ENCODE measurements around the gene LCN12.

LCN12 gene

DNA sequence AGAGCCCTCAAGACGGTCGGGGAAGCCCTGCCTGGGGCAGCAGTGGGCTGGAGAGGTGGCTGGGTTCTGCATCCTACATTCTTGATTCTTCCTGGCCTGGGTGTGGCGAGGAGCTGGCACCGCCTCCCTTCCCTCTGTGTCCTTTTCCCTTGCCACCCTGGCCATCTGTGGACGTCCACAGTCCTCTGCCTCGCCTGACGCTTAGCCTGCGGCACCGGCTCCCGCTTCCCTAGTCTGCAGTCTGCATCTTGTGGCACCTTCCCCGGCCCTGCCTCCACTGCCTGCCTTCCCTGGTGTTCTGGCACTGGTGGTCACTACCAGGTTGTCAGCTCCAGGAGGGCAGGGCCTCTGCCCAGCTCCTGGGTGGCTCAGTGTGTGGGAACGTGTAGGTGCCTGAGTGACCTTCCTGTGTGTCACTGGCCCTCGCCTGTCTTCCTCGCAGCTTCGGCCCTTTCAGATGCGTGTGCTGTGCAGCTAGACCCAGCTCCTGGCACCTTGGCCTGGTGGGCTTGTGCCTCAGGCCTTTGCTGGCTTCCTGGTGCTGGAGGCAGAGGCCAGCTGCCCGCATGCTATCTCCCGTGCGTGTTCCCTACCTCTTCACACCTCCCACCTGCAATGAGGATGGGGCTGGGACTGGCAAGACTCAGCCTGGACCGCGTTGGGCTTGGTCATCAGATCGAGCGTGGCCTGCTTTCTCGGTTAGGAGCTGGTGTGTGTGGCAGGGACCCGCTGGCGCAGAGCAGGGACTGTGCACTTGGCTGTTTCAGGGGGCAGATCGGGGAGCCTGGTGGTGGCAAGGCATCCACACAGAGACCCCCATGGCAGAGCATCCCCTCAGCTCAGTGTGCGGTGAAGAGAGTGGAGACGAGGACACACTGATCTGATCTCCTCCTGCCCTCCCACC is 44.8 kb upstream of the LCN12 start:
- Histone ChIP-seq H3K4me3 (replicated peaks; ENCODE audit: insufficient read depth, low read length) (no peak overlapping the region), H3K27ac (replicated peaks) (no peak overlapping the region), H3K27me3 (ENCODE audit: insufficient read depth, poor library complexity, severe bottlenecking) (no peaks in the 10 kb centered on the region)
- no peak for DNase-seq (ENCODE audit: low read depth in 1 of 2, low spot score in 1 of 2)
- TF ChIP-seq, protein P1, sequence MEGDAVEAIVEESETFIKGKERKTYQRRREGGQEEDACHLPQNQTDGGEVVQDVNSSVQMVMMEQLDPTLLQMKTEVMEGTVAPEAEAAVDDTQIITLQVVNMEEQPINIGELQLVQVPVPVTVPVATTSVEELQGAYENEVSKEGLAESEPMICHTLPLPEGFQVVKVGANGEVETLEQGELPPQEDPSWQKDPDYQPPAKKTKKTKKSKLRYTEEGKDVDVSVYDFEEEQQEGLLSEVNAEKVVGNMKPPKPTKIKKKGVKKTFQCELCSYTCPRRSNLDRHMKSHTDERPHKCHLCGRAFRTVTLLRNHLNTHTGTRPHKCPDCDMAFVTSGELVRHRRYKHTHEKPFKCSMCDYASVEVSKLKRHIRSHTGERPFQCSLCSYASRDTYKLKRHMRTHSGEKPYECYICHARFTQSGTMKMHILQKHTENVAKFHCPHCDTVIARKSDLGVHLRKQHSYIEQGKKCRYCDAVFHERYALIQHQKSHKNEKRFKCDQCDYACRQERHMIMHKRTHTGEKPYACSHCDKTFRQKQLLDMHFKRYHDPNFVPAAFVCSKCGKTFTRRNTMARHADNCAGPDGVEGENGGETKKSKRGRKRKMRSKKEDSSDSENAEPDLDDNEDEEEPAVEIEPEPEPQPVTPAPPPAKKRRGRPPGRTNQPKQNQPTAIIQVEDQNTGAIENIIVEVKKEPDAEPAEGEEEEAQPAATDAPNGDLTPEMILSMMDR (IDR thresholded peaks at IDR 0.05; ENCODE audit: insufficient read depth, low read length) = no peak
- TF ChIP-seq GABPA (IDR thresholded peaks at IDR 0.05; ENCODE audit: low read depth) (no peak), SPI1 (IDR thresholded peaks at IDR 0.05; ENCODE audit: borderline replicate concordance, low read depth) (no peak), POLR2AphosphoS5 (IDR thresholded peaks at IDR 0.05; ENCODE audit: low read depth) (no peak)
- TF ChIP-seq, protein P2, sequence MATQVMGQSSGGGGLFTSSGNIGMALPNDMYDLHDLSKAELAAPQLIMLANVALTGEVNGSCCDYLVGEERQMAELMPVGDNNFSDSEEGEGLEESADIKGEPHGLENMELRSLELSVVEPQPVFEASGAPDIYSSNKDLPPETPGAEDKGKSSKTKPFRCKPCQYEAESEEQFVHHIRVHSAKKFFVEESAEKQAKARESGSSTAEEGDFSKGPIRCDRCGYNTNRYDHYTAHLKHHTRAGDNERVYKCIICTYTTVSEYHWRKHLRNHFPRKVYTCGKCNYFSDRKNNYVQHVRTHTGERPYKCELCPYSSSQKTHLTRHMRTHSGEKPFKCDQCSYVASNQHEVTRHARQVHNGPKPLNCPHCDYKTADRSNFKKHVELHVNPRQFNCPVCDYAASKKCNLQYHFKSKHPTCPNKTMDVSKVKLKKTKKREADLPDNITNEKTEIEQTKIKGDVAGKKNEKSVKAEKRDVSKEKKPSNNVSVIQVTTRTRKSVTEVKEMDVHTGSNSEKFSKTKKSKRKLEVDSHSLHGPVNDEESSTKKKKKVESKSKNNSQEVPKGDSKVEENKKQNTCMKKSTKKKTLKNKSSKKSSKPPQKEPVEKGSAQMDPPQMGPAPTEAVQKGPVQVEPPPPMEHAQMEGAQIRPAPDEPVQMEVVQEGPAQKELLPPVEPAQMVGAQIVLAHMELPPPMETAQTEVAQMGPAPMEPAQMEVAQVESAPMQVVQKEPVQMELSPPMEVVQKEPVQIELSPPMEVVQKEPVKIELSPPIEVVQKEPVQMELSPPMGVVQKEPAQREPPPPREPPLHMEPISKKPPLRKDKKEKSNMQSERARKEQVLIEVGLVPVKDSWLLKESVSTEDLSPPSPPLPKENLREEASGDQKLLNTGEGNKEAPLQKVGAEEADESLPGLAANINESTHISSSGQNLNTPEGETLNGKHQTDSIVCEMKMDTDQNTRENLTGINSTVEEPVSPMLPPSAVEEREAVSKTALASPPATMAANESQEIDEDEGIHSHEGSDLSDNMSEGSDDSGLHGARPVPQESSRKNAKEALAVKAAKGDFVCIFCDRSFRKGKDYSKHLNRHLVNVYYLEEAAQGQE (IDR thresholded peaks at IDR 0.05; ENCODE audit: insufficient replicate concordance, low read depth) = no peak

DNA sequence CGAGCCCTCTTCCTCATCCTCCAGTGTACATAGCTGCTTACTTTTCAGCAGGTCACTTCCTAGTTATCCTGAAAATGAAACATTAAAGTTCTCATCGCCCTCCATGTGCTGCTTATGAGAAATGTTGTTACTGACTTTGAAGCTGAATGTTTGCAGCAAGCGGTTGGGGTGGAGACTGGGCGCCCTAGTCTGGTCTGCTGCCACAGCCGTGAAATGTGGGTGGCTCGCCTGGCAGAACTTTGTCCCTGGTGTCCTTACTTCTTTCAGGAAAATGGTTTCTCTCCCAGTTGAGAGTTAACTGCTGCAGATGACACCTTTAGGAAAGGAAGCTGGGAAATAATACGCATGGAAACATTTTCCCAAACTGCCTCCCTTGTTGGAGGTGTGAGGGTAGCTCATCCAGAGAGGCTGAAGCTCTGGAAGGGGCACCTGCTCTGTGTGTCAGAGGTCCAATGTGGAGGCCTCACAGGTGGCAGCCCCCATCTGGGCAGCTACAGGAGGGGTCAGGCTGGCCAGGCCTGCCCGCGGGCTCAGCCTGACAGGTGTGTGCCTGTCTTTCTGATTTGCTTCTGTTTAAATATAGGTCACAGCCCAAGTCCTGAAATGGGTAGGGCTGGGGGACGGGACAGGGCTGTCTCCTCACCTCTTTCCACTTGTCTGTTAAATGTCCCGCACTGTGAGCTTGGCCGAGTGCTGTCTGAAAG is 41.7 kb upstream of the LCN12 start:
- H3K27ac ChIP-seq (replicated peaks) = no peak overlapping the region
- no peak for DNase-seq (ENCODE audit: low read depth in 1 of 2, low spot score in 1 of 2)
- H3K4me3 ChIP-seq (replicated peaks; ENCODE audit: insufficient read depth, low read length) = no peak overlapping the region
- no peaks in the 10 kb centered on the region for H3K27me3 ChIP-seq (ENCODE audit: insufficient read depth, poor library complexity, severe bottlenecking)
- TF ChIP-seq, protein P2 (IDR thresholded peaks at IDR 0.05; ENCODE audit: insufficient replicate concordance, low read depth) = no peak
- TF ChIP-seq, protein P1 (IDR thresholded peaks at IDR 0.05; ENCODE audit: insufficient read depth, low read length) = no peak
- TF ChIP-seq GABPA (IDR thresholded peaks at IDR 0.05; ENCODE audit: low read depth) (no peak), POLR2AphosphoS5 (IDR thresholded peaks at IDR 0.05; ENCODE audit: low read depth) (no peak), SPI1 (IDR thresholded peaks at IDR 0.05; ENCODE audit: borderline replicate concordance, low read depth) (no peak)

DNA sequence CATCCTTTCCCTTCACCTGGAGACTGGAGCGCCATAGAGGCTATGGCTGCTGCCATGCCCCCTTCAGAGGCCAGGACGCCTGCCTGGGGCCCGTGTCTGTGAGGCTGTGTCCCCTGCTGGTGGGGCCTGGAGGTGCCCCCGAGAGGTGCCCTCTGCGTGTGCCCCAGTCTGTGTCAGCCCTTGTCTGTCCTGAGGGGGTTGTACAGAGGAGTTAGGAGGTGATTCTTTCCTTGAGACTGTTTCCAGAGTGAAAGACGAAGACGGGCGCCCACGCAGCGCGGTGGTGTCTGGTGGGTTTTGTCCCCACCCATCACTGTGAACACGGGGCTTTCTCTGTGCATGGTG is 41.2 kb upstream of the LCN12 start:
- no peak for TF ChIP-seq POLR2AphosphoS5 (IDR thresholded peaks at IDR 0.05; ENCODE audit: low read depth)
- no peak for TF ChIP-seq GABPA (IDR thresholded peaks at IDR 0.05; ENCODE audit: low read depth)
- no peak for TF ChIP-seq SPI1 (IDR thresholded peaks at IDR 0.05; ENCODE audit: borderline replicate concordance, low read depth)
- TF ChIP-seq, protein P2 (IDR thresholded peaks at IDR 0.05; ENCODE audit: insufficient replicate concordance, low read depth) = no peak
- TF ChIP-seq, protein P1 (IDR thresholded peaks at IDR 0.05; ENCODE audit: insufficient read depth, low read length) = no peak
- no peak overlapping the region for H3K27ac ChIP-seq (replicated peaks)
- DNase-seq (ENCODE audit: low read depth in 1 of 2, low spot score in 1 of 2) = no peak
- no peak overlapping the region for H3K4me3 ChIP-seq (replicated peaks; ENCODE audit: insufficient read depth, low read length)
- no peaks in the 10 kb centered on the region for H3K27me3 ChIP-seq (ENCODE audit: insufficient read depth, poor library complexity, severe bottlenecking)

Measured in HL-60 (cell line).